Endothelial cell (in vitro differentiated cells): ENCODE measurements around the gene CIT. TPM values are rescaled to one million over a fixed set of nuclear protein-coding genes. Genes with fewer than 3 reads are reported as not detected.
A peak's percentile ranks its signal among the peaks of the same experiment; 100 is the strongest.

Source experiments
- DNase-seq: peaks from one replicate; pipeline ENCODE4 v3.0.0; 2021; ENCODE audit warnings: low spot score
- H3K27ac Mint-ChIP-seq: one replicate; pipeline ENCODE4 v1.8.0; 2021; ENCODE audit warnings: mixed read lengths, inconsistent platforms; ENCODE audit not compliant: unreplicated experiment
- H3K27me3 Mint-ChIP-seq: one replicate; pipeline ENCODE4 v1.8.0; 2021; ENCODE audit warnings: mild to moderate bottlenecking, moderate library complexity, mixed read lengths, inconsistent platforms; ENCODE audit not compliant: unreplicated experiment
- H3K36me3 Mint-ChIP-seq: one replicate; pipeline ENCODE4 v1.8.0; 2021; ENCODE audit warnings: mild to moderate bottlenecking, low read depth, mixed read lengths, inconsistent platforms; ENCODE audit not compliant: unreplicated experiment
- H3K4me1 Mint-ChIP-seq: one replicate; pipeline ENCODE4 v1.8.0; 2021; ENCODE audit warnings: mild to moderate bottlenecking, mixed read lengths, inconsistent platforms; ENCODE audit not compliant: unreplicated experiment
- H3K4me3 Mint-ChIP-seq: one replicate; pipeline ENCODE4 v1.8.0; 2021; ENCODE audit warnings: mild to moderate bottlenecking, mixed read lengths, inconsistent platforms; ENCODE audit not compliant: unreplicated experiment
- H3K9me3 Mint-ChIP-seq: one replicate; pipeline ENCODE4 v1.8.0; 2021; ENCODE audit warnings: mixed read lengths, inconsistent platforms; ENCODE audit not compliant: unreplicated experiment
- total RNA-seq: library from RNA; stranded (reverse); fragmentation: NEBNext Ultra II Directional; extraction: Animal tissue kit (Norgen Biotek cat#: 25700); gene quantifications from one replicate; pipeline ENCODE4 v1.2.1, GENCODE V29; 2021; ENCODE audit not compliant: unreplicated experiment
- TF ChIP-seq, protein P1 (sequence below): fragments of 200-600 bp; sonication (generic); IDR thresholded peaks from one replicate; pipeline ENCODE4 v1.5.0; 2021; ENCODE audit warnings: antibody characterized with exemption; ENCODE audit not compliant: unreplicated experiment

The CIT gene
- total RNA-seq, 1 donor from 2014 or later = 14.4 TPM

DNA sequence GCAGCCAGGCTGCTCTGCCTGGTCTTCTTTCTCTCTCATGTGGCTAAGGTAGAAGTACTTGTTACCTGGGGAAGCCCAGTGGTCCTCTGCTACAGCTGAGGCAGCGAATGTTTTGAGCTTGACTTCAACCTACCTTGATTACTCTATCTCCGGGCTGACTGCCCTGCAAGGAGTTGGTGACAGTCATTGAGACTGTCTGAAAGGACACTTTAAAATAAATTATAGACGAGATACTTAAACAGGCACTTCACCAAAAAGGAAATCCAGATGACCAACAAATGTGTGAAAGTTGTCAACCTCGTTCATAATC, 474 bp upstream of the CIT start:
- peaks cover 4% of the 10 kb centered on the region for H3K4me1 Mint-ChIP-seq
- H3K4me3 Mint-ChIP-seq = peak overlapping the region; percentile 91
- TF ChIP-seq, protein P1, sequence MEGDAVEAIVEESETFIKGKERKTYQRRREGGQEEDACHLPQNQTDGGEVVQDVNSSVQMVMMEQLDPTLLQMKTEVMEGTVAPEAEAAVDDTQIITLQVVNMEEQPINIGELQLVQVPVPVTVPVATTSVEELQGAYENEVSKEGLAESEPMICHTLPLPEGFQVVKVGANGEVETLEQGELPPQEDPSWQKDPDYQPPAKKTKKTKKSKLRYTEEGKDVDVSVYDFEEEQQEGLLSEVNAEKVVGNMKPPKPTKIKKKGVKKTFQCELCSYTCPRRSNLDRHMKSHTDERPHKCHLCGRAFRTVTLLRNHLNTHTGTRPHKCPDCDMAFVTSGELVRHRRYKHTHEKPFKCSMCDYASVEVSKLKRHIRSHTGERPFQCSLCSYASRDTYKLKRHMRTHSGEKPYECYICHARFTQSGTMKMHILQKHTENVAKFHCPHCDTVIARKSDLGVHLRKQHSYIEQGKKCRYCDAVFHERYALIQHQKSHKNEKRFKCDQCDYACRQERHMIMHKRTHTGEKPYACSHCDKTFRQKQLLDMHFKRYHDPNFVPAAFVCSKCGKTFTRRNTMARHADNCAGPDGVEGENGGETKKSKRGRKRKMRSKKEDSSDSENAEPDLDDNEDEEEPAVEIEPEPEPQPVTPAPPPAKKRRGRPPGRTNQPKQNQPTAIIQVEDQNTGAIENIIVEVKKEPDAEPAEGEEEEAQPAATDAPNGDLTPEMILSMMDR = no peak
- no peak for DNase-seq
- H3K36me3 Mint-ChIP-seq = no peaks in the 10 kb centered on the region
- H3K27ac Mint-ChIP-seq = peak overlapping the region; percentile 31
- peaks cover 5% of the 10 kb centered on the region for H3K27me3 Mint-ChIP-seq
- no peaks in the 10 kb centered on the region for H3K9me3 Mint-ChIP-seq

DNA sequence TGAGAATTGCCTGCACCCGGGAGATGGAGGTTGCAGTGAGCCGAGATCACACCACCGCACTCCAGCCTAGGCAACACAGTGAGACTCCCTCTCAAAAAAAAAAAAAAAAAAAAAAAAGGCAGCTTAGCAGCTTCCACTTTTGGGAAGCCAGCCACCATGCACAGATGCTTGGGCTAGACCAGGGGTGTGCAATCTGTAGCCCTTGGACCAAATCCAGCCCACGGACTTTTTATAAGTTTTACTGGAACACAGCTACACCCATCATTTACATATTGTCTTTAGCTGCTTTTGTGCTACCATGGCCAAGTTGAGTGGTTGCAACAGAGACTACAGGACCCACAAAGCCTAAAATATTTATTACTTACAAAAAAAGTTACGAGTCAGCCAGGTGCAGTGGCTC, 6.7 kb downstream of the CIT start:
- TF ChIP-seq, protein P1 = no peak
- no peak overlapping the region for H3K27ac Mint-ChIP-seq
- H3K4me3 Mint-ChIP-seq = no peak overlapping the region
- peaks cover 4% of the 10 kb centered on the region for H3K36me3 Mint-ChIP-seq
- no peak for DNase-seq
- peaks cover 1% of the 10 kb centered on the region for H3K27me3 Mint-ChIP-seq
- H3K9me3 Mint-ChIP-seq = no peaks in the 10 kb centered on the region
- no peaks in the 10 kb centered on the region for H3K4me1 Mint-ChIP-seq

DNA sequence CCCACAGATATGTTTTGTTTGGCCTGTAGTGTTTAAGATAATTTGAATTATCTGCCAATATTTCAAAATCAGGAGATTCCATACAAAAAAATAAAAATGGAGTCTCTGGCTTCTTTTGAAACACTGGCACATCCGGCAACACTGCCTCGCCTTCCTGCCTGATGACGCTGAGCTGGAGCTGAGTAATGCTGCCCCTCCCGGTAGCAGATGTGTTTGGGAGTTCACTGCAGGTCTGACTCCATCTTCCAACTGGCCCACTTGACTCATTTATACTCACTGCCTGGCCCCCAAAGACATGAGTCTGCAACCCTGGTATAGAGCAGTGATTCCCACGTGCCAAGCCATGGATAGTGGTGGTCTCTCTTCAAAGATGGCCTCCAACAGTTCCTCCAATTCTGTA, 7.4 kb downstream of the CIT start:
- Mint-ChIP-seq H3K27ac (no peak overlapping the region), H3K4me3 (no peak overlapping the region), H3K27me3 (peaks cover 1% of the 10 kb centered on the region), H3K4me1 (no peaks in the 10 kb centered on the region), H3K9me3 (no peaks in the 10 kb centered on the region), H3K36me3 (peaks cover 4% of the 10 kb centered on the region)
- TF ChIP-seq, protein P1 = no peak
- no peak for DNase-seq

GRCh38 chr12:119868992-119869391, 8.1 kb downstream of the CIT start:
- H3K4me1 Mint-ChIP-seq = no peaks in the 10 kb centered on the region
- DNase-seq = no peak
- H3K27me3 Mint-ChIP-seq = peaks cover 1% of the 10 kb centered on the region
- no peak overlapping the region for H3K4me3 Mint-ChIP-seq
- TF ChIP-seq, protein P1 = no peak
- no peak overlapping the region for H3K27ac Mint-ChIP-seq
- no peaks in the 10 kb centered on the region for H3K9me3 Mint-ChIP-seq
- peaks cover 4% of the 10 kb centered on the region for H3K36me3 Mint-ChIP-seq

DNA sequence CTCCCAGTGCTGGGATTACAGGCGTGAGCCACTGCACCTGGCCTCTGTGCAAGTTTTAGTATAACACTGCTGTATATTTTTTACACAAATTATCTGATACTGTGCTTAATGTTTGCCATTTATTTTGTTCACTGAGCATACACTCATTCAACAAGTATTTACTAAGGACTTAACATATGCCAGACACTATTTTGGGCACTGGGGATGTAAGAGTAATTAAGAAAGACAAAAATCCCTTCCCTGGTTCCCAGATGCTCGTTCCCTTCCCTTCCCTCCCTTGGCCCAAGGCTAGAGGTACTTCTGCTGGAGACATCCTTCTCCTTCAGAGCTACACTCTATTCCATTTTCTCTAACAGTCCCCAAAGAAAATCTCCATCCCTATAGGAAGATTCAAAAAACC, 12.5 kb downstream of the CIT start:
- Mint-ChIP-seq H3K27me3 (peaks cover 3% of the 10 kb centered on the region), H3K4me1 (no peaks in the 10 kb centered on the region), H3K36me3 (peaks cover 4% of the 10 kb centered on the region), H3K4me3 (no peak overlapping the region), H3K9me3 (no peaks in the 10 kb centered on the region), H3K27ac (no peak overlapping the region)
- TF ChIP-seq, protein P1 = no peak
- no peak for DNase-seq
